ENCODE data around the gene ATP8A1.

GRCh38 chr4:42568610-42569207 lies 88.2 kb downstream of the ATP8A1 start:
- TF ChIP-seq EZH2phosphoT487 (IDR thresholded peaks at IDR 0.05; ENCODE audit: low read depth) (no peak), CTCF (IDR thresholded peaks at IDR 0.05; ENCODE audit: low read depth, low read length) (peak; percentile 79)

Measured in OCI-LY3 (cell line).